Activated T-helper 17 cell treated with anti-CD3 and anti-CD28 coated beads, Interleukin-2, amount 50 U/mL, for 72 hours (primary cell): ENCODE measurements around the gene CCDC152. TPM values are rescaled to one million over a fixed set of nuclear protein-coding genes. Genes with fewer than 3 reads are reported as not detected.
"Not testable (repeated sequence)": the region's sequence is repeated elsewhere in the genome, so short reads cannot be mapped to it uniquely, and the experiment has no call there.

Experiments used
- ATAC-seq: fragments of 150-1000 bp; cut with Tn5 transposase; replicated peaks from 2 replicates; pipeline ENCODE4 v1.10.0; 2021; ENCODE audit warnings: mild to moderate bottlenecking, moderate library complexity
- H3K27ac Mint-ChIP-seq: one replicate; pipeline ENCODE4 v1.8.0; 2022; ENCODE audit warnings: mixed read lengths
- H3K27me3 Mint-ChIP-seq: one replicate; pipeline ENCODE4 v1.8.0; 2022; ENCODE audit warnings: mixed read lengths
- H3K36me3 Mint-ChIP-seq: one replicate; pipeline ENCODE4 v1.8.0; 2022; ENCODE audit warnings: low read depth, mild to moderate bottlenecking, mixed read lengths
- H3K4me1 Mint-ChIP-seq: one replicate; pipeline ENCODE4 v1.8.0; 2022; ENCODE audit warnings: mixed read lengths
- H3K4me3 Mint-ChIP-seq: one replicate; pipeline ENCODE4 v1.8.0; 2022; ENCODE audit warnings: mild to moderate bottlenecking, mixed read lengths
- H3K9me3 Mint-ChIP-seq: one replicate; pipeline ENCODE4 v1.8.0; 2022; ENCODE audit warnings: mixed read lengths
- total RNA-seq, 2 donors: library from RNA; stranded (reverse); gene quantifications; one replicate each; pipeline ENCODE4 v1.2.3, GENCODE V29; 2022

CCDC152 gene
- total RNA-seq, 2 donors from 2014 or later, result 0.79 to 2.7 TPM

GRCh38 chr5:42840842-42841567 is 84.4 kb downstream of the CCDC152 start:
- Mint-ChIP-seq H3K36me3 (no peaks in the 10 kb centered on the region), H3K4me3 (no peak overlapping the region), H3K27me3 (no peaks in the 10 kb centered on the region), H3K4me1 (no peaks in the 10 kb centered on the region), H3K9me3 (no peaks in the 10 kb centered on the region), H3K27ac (no peak overlapping the region)
- no peak for ATAC-seq

GRCh38 chr5:42842921-42843641 is 86.5 kb downstream of the CCDC152 start:
- Mint-ChIP-seq H3K36me3 (no peaks in the 10 kb centered on the region), H3K4me3 (no peak overlapping the region), H3K27me3 (no peaks in the 10 kb centered on the region), H3K9me3 (no peaks in the 10 kb centered on the region), H3K27ac (no peak overlapping the region), H3K4me1 (no peaks in the 10 kb centered on the region)
- no peak for ATAC-seq

GRCh38 chr5:42843675-42844292 is 87.2 kb downstream of the CCDC152 start:
- Mint-ChIP-seq H3K27me3 (peaks cover 1% of the 10 kb centered on the region), H3K4me3 (no peak overlapping the region), H3K36me3 (no peaks in the 10 kb centered on the region), H3K27ac (no peak overlapping the region), H3K9me3 (no peaks in the 10 kb centered on the region), H3K4me1 (no peaks in the 10 kb centered on the region)
- no peak for ATAC-seq

DNA sequence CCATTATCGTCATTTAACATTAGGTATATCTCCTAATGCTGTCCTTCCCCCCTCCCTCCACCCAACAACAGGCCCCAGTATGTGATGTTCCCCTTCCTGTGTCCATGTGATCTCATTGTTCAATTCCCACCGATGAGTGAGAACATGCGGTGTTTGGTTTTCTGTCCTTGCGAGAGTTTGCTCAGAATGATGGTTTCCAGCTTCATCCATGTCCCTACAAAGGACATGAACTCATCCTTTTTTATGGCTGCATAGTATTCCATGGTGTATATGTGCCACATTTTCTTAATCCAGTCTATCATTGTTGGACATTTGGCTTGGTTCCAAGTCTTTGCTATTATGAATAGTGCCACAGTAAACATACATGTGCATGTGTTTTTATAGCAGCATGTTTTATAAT is 87.8 kb downstream of the CCDC152 start:
- H3K4me3 Mint-ChIP-seq, H3K27ac Mint-ChIP-seq, H3K27me3 Mint-ChIP-seq, ATAC-seq, H3K36me3 Mint-ChIP-seq, H3K4me1 Mint-ChIP-seq, H3K9me3 Mint-ChIP-seq: not testable (repeated sequence)

GRCh38 chr5:42848545-42848944 is 91.9 kb downstream of the CCDC152 start:
- H3K4me3 Mint-ChIP-seq, result no peak overlapping the region
- H3K27ac Mint-ChIP-seq, result no peak overlapping the region
- no peaks in the 10 kb centered on the region for H3K9me3 Mint-ChIP-seq
- H3K4me1 Mint-ChIP-seq, result no peaks in the 10 kb centered on the region
- H3K27me3 Mint-ChIP-seq, result peaks cover 5% of the 10 kb centered on the region
- no peak for ATAC-seq
- H3K36me3 Mint-ChIP-seq, result no peaks in the 10 kb centered on the region

DNA sequence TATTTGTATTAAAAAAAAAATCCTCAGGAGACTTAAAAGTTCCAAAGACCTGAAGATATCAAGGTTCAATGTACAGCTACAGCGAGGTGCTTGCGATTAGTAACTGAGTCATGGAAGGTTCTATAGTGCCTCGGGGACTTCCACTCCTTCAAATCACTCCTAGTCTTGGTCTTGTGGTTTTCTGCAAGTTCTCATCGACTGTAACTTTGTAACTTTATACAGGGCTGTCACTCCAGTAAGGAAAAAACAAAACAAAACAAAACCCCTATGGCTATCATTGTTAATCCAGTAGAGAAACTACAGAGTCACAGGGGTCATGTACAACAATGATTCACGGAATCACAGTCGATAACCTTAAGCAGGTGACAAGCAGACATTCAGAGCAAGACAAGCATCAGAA is 94.9 kb downstream of the CCDC152 start:
- Mint-ChIP-seq H3K36me3 (no peaks in the 10 kb centered on the region), H3K4me3 (no peak overlapping the region), H3K27me3 (peaks cover 5% of the 10 kb centered on the region), H3K27ac (no peak overlapping the region), H3K9me3 (no peaks in the 10 kb centered on the region), H3K4me1 (no peaks in the 10 kb centered on the region)
- ATAC-seq, result peak; percentile 73

Other genes with a start within 250 kb of the CCDC152 start
- gene SELENOP, start 55.1 kb downstream of the CCDC152 start, total RNA-seq, result not detected